Neural progenitor cell (in vitro differentiated cells): ENCODE results near the gene C14orf93.

Experiments
- CTCF ChIP-seq: fragments of 200-600 bp; sonication (generic); IDR thresholded peaks from 2 replicates; pipeline ENCODE4 v1.5.1; 2017; ENCODE audit warnings: antibody characterized with exemption, mild to moderate bottlenecking
- EZH2 ChIP-seq: fragments of 200-600 bp; sonication (generic); IDR thresholded peaks from 2 replicates; pipeline ENCODE4 v1.6.1; 2017; ENCODE audit warnings: antibody characterized with exemption, mild to moderate bottlenecking, moderate library complexity
- EZH2phosphoT487 ChIP-seq: fragments of 200-600 bp; sonication (generic); IDR thresholded peaks from 2 replicates; pipeline ENCODE4 v1.6.1; 2017; ENCODE audit warnings: antibody characterized with exemption

- no peak for TF ChIP-seq CTCF
- TF ChIP-seq EZH2 = no peak
- TF ChIP-seq EZH2phosphoT487 = no peak
Measured at GRCh38 chr14:23033801-23034497, 24.0 kb upstream of the C14orf93 start.
